ENCODE measurements around the gene RNF223. TPM values are rescaled to one million over a fixed set of nuclear protein-coding genes. Genes with fewer than 3 reads are reported as not detected.

Gene RNF223
- total RNA-seq, 1 donor = not detected

- DNase-seq (ENCODE audit: low read depth) = peak; percentile 8
- no peak for TF ChIP-seq CTCF (IDR thresholded peaks at IDR 0.05; ENCODE audit: insufficient read depth, low read depth, low read length)
- H3K4me3 ChIP-seq (ENCODE audit: low read depth, low read length) = no peak overlapping the region
Measured at GRCh38 chr1:1069711-1070676, 4.1 kb downstream of the RNF223 start.

- H3K4me3 ChIP-seq (ENCODE audit: low read depth, low read length) = peak overlapping the region; percentile 78
- no peak for TF ChIP-seq CTCF (IDR thresholded peaks at IDR 0.05; ENCODE audit: insufficient read depth, low read depth, low read length)
- DNase-seq (ENCODE audit: low read depth) = peak; percentile 52
Measured at GRCh38 chr1:1069056-1069710, 4.9 kb downstream of the RNF223 start.

- peak overlapping the region; percentile 78 for H3K4me3 ChIP-seq (ENCODE audit: low read depth, low read length)
- no peak for DNase-seq (ENCODE audit: low read depth)
- no peak for TF ChIP-seq CTCF (IDR thresholded peaks at IDR 0.05; ENCODE audit: insufficient read depth, low read depth, low read length)
Measured at GRCh38 chr1:1068517-1069055, 5.5 kb downstream of the RNF223 start.

GRCh38 chr1:1067860-1068516, 6.1 kb downstream of the RNF223 start:
- TF ChIP-seq CTCF (IDR thresholded peaks at IDR 0.05; ENCODE audit: insufficient read depth, low read depth, low read length) = no peak
- H3K4me3 ChIP-seq (ENCODE audit: low read depth, low read length) = no peak overlapping the region
- DNase-seq (ENCODE audit: low read depth) = no peak

- no peak for TF ChIP-seq CTCF (IDR thresholded peaks at IDR 0.05; ENCODE audit: insufficient read depth, low read depth, low read length)
- H3K4me3 ChIP-seq (ENCODE audit: low read depth, low read length) = no peak overlapping the region
- no peak for DNase-seq (ENCODE audit: low read depth)
Measured at GRCh38 chr1:1067284-1067859, 6.7 kb downstream of the RNF223 start.
